ENCODE data around the gene FAM120B.

FAM120B gene

GRCh38 chr6:170271771-170272314, 34.7 kb upstream of the FAM120B start:
- peak; percentile 42 to 64 for DNase-seq (ENCODE audit: low read depth in 2 of 2)

GRCh38 chr6:170272341-170273065, 34.1 kb upstream of the FAM120B start:
- no peak for DNase-seq (ENCODE audit: low read depth in 2 of 2)

GRCh38 chr6:170273191-170273590, 33.4 kb upstream of the FAM120B start:
- no peak for DNase-seq (ENCODE audit: low read depth in 2 of 2)

- DNase-seq (ENCODE audit: low read depth in 2 of 2), result no peak
These were observed 32.9 kb upstream of the FAM120B start for GRCh38 chr6:170273681-170274080.

- no peak for DNase-seq (ENCODE audit: low read depth in 2 of 2)
These were observed 31.6 kb upstream of the FAM120B start for GRCh38 chr6:170274713-170275560.

- no peak for DNase-seq (ENCODE audit: low read depth in 2 of 2)
These were observed 30.0 kb upstream of the FAM120B start for GRCh38 chr6:170276369-170277057.

GRCh38 chr6:170277893-170278742, 28.4 kb upstream of the FAM120B start:
- no peak for DNase-seq (ENCODE audit: low read depth in 2 of 2)

GRCh38 chr6:170278743-170279094, 27.8 kb upstream of the FAM120B start:
- DNase-seq (ENCODE audit: low read depth in 2 of 2), result no peak

- DNase-seq (ENCODE audit: low read depth in 2 of 2), result no peak
These were observed 27.1 kb upstream of the FAM120B start for GRCh38 chr6:170279426-170279825.

GRCh38 chr6:170279977-170280688, 26.4 kb upstream of the FAM120B start:
- peak in 1 of 2 donors; percentile 22 for DNase-seq (ENCODE audit: low read depth in 2 of 2)

- DNase-seq (ENCODE audit: low read depth in 2 of 2), result no peak
These were observed 25.9 kb upstream of the FAM120B start for GRCh38 chr6:170280689-170281045.

- no peak for DNase-seq (ENCODE audit: low read depth in 2 of 2)
These were observed 24.9 kb upstream of the FAM120B start for GRCh38 chr6:170281331-170282292.

GRCh38 chr6:170282512-170283158, 23.9 kb upstream of the FAM120B start:
- DNase-seq (ENCODE audit: low read depth in 2 of 2), result no peak

- no peak for DNase-seq (ENCODE audit: low read depth in 2 of 2)
These were observed 23.1 kb upstream of the FAM120B start for GRCh38 chr6:170283212-170284081.

- no peak for DNase-seq (ENCODE audit: low read depth in 2 of 2)
These were observed 22.3 kb upstream of the FAM120B start for GRCh38 chr6:170284126-170284773.

GRCh38 chr6:170284866-170285469, 21.6 kb upstream of the FAM120B start:
- no peak for DNase-seq (ENCODE audit: low read depth in 2 of 2)

- DNase-seq (ENCODE audit: low read depth in 2 of 2), result no peak
These were observed 21.1 kb upstream of the FAM120B start for GRCh38 chr6:170285482-170285881.

All from activated CD8-positive, alpha-beta memory T cell treated with anti-CD3 and anti-CD28 coated beads for 4 hours (primary cell).